ENCODE measurements around the gene HSCB.

GRCh38 chr22:28742562-28742962, 723 bp downstream of the HSCB start:
- no peak for TF ChIP-seq NR2C2 (CRISPR knock-in tag; IDR thresholded peaks at IDR 0.05)
- no peak for TF ChIP-seq CTCF (IDR thresholded peaks at IDR 0.05)
- no peak for TF ChIP-seq ZNF121 (CRISPR knock-in tag; IDR thresholded peaks at IDR 0.05)
- no peak for TF ChIP-seq CREM (CRISPR knock-in tag; IDR thresholded peaks at IDR 0.05)
- no peak for TF ChIP-seq SP1 (CRISPR knock-in tag; conservative IDR thresholded peaks at IDR 0.05)
- no peak for TF ChIP-seq ZNF423 (CRISPR knock-in tag; IDR thresholded peaks at IDR 0.05)
- no peak for TF ChIP-seq ATF6 (CRISPR knock-in tag; IDR thresholded peaks at IDR 0.05)
- TF ChIP-seq NFYB (CRISPR knock-in tag; conservative IDR thresholded peaks at IDR 0.05; ENCODE audit: low read depth) = no peak
- TF ChIP-seq FOXP4 (CRISPR knock-in tag; IDR thresholded peaks at IDR 0.05) = no peak
